T-helper 9 cell (primary cell): ENCODE data around the gene OR2D3.
"Not testable (repeated sequence)": the region's sequence is repeated elsewhere in the genome, so short reads cannot be mapped to it uniquely, and the experiment has no call there.

Source experiments
- DNase-seq: peaks from one replicate; pipeline ENCODE4 v3.0.0-alpha.2; 2020
- total RNA-seq, 2 donors: gene quantifications; one replicate each; lab custom pipeline; 2026; lab: John Stamatoyannopoulos, UW

OR2D3 gene
- total RNA-seq = 0 reads per million in 2 donors

- no peak for DNase-seq
Observed at GRCh38 chr11:6920702-6921101, at the start of gene OR2D3. Gene OR2D3 (plus strand): TSS chr11:6921002. CDS start chr11:6921002, 0 bp downstream.

- DNase-seq = no peak
Observed at GRCh38 chr11:6871278-6871677, 49.5 kb upstream of the OR2D3 start.

- no peak for DNase-seq
Observed at GRCh38 chr11:6875761-6876160, 45.0 kb upstream of the OR2D3 start.

DNA sequence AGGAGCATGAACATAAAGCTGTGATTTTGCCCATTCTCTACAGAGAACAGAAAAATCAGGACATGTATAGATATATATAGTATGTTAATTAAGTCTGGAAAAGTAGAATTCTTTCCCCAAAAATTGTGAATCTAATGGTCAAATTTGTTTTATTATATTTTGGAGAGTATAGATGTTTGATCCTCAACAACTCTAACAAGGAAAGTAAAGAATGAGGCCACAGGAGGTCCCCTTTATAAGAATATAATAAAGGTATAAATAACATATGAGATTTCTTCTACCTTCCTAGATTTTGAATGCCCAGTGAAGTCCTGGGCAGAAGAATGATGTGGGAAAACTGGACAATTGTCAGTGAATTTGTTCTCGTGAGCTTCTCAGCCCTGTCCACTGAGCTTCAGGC lies 44.5 kb upstream of the OR2D3 start, which contains the start of gene OR10A4:
OR10A4 (plus strand) TSS at position 301 of the 400 bp plus-strand sequence; CDS start at position 324, 23 bp downstream.
- no peak for DNase-seq

DNA sequence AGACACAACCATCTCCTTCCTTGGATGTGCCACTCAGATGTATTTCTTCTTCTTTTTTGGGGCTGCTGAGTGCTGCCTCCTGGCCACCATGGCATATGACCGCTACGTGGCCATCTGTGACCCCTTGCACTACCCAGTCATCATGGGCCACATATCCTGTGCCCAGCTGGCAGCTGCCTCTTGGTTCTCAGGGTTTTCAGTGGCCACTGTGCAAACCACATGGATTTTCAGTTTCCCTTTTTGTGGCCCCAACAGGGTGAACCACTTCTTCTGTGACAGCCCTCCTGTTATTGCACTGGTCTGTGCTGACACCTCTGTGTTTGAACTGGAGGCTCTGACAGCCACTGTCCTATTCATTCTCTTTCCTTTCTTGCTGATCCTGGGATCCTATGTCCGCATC lies 43.9 kb upstream of the OR2D3 start:
- no peak for DNase-seq

- no peak for DNase-seq
Observed at GRCh38 chr11:6882751-6883150, 38.1 kb upstream of the OR2D3 start.

DNA sequence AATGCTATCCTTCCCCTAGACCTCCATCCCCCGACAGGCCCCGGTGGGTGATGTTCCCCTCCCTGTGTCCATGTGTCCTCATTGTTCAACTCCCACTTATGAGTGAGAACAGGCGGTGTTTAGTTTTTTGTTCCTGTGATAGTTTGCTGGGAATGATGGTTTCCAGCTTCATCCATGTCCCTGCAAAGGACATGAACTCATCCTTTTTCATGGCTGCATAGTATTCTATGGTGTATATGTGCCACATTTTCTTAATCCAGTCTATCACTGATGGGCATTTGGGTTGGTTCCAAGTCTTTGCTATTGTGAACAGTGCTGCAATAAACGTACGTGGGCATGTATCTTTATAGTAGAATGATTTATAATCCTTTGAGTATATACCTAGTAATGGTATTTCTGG lies 33.1 kb upstream of the OR2D3 start:
- not testable (repeated sequence) for DNase-seq

GRCh38 chr11:6888830-6889229 lies 32.0 kb upstream of the OR2D3 start:
- DNase-seq = no peak

DNA sequence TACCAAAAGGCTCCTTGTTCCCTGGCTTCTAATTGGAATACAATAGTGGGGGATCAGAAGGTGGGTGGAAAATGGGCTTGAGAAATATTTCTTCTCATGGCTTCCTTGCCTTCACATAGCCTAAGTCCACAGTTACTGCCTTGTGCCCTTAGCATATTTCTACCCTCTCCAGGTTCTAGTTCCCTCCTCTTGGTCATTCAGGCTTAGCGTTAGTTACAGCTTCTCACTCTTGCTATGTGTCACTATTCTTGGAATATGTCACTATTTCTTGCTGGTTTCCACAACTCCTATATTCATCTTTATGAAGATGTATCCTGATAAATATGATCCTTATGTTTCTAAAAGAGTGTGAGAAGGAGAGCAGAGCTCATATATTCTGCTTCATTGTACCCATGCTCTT lies 31.0 kb upstream of the OR2D3 start:
- DNase-seq = no peak

- no peak for DNase-seq
Observed at GRCh38 chr11:6892400-6892799, 28.4 kb upstream of the OR2D3 start, which contains the start of gene OR2D2. Gene OR2D2 (minus strand): TSS chr11:6892500. CDS start chr11:6892500, 0 bp downstream.

DNA sequence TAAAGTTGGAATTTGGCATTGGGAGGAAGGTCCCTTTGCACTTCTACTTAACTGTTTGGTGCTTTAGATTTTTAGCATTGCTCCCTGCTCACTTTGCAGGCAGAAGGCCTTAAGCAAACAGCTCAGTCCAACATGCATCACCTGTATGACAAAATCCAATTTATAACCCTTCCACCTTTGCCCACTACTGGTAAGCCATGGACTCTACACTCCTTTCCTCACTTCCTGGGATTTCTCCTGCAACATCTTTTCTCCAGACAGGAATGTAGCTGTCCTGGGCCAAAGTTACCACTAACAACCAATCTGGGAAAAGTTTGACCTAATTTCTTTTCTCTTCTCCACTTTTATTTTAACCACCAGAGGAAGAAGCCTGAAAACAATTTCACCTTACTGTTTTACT lies 26.7 kb upstream of the OR2D3 start:
- DNase-seq = no peak

DNA sequence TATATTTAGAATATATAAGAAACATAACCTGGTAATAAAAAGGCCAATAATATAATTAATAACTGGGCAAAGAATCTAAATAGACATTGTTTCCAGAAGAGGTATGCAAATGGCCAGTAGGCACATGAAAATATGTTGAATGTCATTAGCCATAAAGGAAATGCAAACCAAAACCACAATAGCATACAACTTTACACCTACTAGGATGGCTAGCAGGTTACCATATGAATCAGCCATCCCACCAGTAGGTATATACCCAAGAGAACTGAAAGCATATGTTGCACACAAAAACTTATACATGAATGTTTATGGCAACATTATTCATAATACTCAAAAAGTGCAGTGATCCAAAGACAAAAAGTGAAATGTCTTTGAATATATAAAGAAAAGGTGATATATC lies 25.8 kb upstream of the OR2D3 start:
- no peak for DNase-seq

GRCh38 chr11:6898911-6899310 lies 21.9 kb upstream of the OR2D3 start:
- DNase-seq = no peak

DNA sequence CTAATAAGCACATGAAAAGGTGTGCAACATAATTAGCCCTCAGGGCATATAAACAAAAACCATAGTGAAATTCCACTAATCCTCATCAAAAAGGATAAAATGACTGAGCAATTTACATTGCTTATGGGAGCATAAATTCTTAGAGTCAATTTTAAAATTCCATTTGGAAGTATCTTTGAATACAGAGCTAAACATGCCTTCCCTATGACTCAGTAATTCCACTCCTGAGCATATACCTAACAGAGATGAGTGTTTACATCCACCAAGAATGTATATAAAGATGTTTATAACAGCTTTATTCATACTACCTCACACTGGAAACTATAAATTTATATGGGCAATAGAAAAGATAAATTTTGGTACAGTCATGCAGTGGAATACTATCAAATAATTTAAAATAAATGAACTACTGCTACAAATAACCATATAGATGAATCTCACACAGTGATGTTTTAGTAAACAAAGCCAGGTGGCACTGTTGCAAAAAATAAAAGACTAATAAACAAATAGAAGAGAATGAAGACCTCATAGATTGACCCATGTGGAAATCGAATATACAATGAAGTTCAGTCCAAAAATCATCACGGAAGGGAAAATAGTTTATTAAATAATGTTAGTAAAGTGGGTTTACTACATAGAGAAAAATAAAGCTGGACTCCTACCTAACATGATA lies 20.3 kb upstream of the OR2D3 start:
- no peak for DNase-seq

DNA sequence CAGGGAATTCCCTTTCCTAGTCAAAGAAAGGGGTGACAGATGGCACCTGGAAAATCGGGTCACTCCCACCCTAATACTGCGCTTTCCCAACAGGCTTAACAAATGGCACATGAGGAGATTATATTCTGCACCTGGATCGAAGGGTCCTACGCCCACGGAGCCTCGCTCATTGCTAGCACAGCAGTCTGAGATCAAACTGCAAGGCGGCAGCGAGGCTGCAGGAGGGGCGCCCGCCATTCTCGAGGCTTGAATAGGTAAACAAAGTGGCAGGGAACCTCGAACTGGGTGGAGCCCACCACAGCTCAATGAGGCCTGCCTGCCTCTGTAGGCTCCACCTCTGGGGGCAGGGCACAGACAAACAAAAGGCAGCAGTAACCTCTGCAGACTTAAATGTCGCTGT lies 16.0 kb upstream of the OR2D3 start:
- not testable (repeated sequence) for DNase-seq

- no peak for DNase-seq
Observed at GRCh38 chr11:6911378-6911777, 9.4 kb upstream of the OR2D3 start.

DNA sequence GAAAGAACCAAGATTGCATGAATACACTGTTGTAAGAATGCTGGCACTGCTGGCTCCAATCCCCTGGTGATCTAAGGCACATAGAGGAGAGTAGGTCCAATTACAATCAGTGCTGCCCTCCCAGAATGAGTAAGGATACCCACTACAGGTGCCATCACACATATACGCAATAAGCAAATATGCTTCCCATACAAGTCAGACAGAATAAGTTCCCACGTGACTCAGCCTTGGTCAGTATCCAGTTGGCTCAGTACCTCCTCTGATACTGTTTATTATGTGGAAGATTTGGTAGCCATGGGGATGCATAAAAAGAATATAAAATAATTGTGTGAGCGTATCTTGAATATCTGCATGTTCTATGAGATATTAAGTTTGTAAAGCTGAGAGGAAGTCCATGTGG lies 8.9 kb upstream of the OR2D3 start:
- no peak for DNase-seq

- DNase-seq = no peak
Observed at GRCh38 chr11:6919698-6920097, 1.1 kb upstream of the OR2D3 start.

GRCh38 chr11:6925007-6925577 lies 4.3 kb downstream of the OR2D3 start:
- no peak for DNase-seq

DNA sequence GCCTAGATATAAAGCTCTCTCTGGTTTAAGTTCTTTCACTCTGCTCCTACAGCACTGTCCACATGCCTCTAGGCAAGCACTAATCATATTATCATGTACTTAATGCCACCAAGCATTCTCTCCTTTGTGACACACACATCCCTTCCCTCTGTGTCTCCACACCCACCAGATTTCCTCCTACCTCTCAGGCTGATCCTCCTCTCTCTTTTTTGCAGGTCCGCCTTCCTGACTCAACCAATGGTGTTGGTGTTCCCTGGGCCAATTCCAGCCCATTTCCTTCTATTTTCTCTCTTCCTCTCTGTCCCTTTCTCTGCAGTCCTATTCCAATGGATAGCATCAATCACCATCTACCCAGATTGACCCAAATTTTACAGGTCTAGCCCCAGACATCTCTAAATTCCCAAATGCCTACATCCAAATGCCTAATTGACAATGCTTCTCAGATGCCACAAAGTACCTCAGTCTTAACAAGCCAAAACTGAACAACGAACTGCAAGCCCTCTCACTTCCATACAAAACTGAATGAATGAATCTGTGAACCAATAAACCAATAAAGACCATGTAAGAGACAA lies 4.9 kb downstream of the OR2D3 start:
- DNase-seq = no peak

- no peak for DNase-seq
Observed at GRCh38 chr11:6926208-6927029, 5.6 kb downstream of the OR2D3 start, which contains the start of gene ZNF215. Gene ZNF215 (plus strand): TSS chr11:6926426. CDS start chr11:6932273, 5,847 bp downstream.

GRCh38 chr11:6927030-6927617 lies 6.3 kb downstream of the OR2D3 start:
- DNase-seq = no peak

DNA sequence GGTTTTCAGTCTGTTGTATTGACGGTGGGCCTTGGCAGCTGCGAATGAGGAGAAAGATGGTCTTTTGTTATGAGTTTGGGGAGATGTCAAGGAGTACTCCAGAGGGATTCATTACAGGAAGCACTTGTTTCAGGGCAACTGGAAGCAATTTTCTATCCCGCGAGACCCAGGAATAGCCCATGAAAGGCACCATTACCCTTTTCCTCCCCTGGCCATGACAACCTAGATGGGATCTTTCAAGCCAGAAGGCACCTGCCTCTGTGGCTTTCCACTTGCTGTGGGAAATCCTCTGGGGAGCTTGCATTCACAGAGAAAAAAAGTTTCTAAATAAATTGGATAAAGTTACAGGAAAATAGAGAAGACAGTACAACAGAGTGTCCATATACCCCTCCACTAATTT lies 8.1 kb downstream of the OR2D3 start:
- DNase-seq = no peak
